Hypothalamus (tissue), 51 donors: ENCODE results near the gene IL10RB.

Experiments used
- DNase-seq, 51 donors: peaks; one replicate each; lab custom pipeline; 2025; lab: John Stamatoyannopoulos, UW

IL10RB gene

DNA sequence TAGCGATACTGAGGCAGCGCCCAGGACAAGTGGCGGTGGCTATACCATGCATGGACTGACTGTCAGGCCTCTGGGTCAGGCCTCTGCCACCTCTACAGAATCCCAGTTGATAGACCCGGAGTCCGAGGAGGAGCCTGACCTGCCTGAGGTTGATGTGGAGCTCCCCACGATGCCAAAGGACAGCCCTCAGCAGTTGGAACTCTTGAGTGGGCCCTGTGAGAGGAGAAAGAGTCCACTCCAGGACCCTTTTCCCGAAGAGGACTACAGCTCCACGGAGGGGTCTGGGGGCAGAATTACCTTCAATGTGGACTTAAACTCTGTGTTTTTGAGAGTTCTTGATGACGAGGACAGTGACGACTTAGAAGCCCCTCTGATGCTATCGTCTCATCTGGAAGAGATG lies 3.2 kb upstream of the IL10RB start:
- DNase-seq, result no peak

DNA sequence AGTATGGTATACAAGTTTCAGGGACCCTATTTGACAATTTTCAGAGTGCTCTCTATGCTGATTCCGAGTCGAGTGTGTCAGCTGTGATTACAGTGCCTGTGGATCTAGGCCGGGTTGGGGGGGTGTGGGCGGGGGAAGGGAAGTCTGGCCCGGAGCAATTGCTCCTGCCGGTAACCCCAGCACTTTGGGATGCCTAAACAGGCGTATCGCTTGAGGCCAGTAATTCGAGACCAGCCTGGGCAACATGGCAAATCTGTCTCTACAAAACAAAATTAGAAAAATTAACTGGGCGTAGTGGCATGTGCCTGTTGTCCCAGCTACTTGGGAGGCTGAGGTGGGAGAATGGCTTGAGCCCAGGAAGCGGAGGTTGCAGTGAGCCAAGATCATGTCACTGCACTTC lies 1.6 kb upstream of the IL10RB start:
- DNase-seq, result no peak

DNA sequence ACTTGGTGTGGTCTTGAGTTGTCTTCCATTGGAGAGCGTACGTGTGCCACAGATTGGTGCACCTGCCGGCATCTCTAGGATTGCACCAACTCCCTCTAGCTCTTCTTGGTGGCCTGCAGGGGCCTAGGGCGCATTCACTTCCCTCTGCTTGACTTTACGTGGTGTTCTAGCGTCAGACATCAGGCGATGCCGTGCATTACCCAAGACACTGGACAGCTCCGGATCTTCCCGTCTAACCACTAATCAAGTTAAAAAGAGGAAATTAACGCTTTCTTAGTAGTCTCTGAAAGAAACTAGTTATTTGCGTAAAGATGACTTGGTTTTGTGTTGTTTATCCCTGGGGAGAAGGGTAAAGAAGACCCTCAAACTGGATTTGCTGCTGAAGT lies 510 bp upstream of the IL10RB start:
- DNase-seq, result peak in 22 of 51 donors; percentile 3 to 30 (median 14)

DNA sequence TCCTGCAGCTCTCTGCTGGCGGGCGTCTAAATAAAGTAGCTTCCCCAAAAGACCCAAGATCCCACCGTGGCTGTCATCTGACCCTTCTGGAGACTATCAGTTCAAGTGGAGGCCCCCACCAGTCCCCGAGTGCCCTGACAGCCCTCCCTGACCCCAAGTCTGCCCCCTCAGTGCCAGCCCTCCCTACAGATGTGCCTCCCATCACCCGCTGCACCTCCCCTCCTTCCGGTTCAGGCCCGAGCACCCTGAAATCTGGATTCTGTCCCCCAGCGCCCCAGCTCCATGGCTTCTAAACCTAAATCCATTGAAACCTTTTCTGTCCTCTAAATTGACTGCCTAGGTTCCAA lies 595 bp downstream of the IL10RB start:
- peak in 7 of 51 donors; percentile 28 to 51 (median 41) for DNase-seq

DNA sequence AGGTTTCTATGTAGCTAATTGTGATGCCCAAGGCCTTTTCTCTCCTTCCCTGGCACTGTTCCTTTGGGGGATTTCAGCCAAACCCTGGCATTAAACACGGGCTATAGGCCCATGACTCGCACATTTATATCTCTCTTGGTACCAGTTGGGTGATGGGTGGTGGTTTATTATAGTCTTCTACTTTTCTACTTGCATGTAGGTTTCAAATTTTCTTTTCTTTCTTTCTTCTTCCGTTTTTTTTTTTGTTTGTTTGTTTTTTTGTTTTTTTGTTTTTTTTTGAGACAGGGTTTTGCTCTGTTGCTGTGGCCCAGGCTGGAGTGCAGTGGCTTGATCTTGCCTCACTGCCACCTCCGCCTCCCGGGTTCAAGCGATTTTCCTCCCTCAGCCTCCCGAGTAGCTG lies 1.1 kb downstream of the IL10RB start:
- no peak for DNase-seq

DNA sequence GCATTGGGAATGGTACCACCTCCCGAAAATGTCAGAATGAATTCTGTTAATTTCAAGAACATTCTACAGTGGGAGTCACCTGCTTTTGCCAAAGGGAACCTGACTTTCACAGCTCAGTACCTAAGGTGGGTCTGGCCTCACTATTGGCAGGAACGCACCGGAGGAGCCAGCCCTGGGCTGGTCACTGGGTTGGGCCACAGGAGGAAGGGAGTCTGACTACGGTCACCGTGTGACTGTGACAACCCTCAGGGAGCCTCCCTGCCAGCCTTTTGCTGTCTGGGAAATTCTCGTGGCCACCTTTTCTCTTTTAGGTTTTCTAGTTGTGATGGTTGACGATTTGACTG lies 2.2 kb downstream of the IL10RB start:
- DNase-seq, result no peak

DNA sequence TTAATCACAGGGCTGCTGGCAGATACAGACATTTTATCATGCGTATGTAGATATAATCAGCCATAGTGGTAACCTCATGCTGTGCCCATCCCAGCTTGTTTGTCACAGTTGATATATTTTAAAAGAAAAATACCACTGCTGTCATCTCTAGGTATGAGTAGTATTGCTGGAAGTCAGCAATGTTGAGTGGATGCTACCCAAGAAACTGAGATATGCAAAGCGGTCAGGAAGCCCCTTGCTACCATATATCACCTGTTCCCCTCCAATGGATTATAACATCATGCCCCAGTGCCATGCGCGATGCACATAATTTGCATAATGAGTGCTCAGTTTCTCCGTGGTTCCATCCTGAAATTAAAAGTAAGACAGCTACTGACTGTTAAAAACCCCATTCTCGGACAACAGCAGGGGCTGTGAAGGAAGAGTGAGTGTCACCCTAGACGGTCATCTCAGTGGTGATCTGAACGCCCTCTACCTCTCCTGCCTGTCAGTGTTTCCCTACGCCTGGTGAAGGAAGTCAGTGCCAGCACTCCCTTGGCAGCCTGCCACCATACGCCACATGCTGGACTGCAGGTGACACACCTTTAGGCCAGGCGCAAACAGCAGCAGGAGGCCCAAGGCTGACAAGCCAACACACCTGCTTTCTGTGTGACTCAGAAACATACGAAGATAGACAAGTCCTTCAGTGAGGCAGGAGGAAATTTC lies 2.7 kb downstream of the IL10RB start:
- DNase-seq, result no peak

DNA sequence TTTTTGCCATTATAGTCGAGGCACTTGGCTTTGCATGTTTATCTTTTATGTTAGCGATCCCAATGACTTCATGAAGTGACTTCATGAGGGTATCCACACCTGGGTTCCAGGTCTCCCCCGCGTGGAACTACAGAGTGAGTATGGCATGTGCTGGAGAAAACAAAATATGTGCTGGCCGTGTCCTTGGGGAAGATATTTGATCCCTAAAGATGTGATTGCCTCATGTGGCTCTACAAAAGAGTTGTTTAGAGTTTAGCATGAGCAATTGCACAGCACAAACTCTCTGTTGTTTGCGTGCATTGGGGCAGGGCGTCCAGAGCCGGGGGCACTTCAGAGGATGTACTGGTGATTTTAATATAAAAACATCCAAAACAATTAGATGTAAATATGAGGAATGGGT lies 4.8 kb downstream of the IL10RB start:
- no peak for DNase-seq

DNA sequence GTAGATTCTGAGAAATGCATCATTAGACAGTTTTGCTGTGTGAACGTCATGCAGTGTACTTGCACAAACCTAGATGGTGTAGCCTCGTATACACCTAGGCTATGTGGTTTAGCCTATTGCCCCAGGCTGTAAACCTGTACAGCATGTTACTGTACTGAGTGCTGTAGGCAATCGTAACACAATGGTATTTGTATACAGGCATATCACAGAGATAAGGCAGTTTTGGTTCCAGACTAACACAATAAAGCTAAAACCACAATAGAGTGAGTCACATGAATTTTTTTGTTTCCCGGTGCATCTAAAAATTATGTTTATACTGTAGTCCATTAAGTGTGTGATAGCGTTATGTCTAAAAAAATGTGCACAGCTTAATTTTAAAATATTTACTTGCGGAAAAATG lies 6.9 kb downstream of the IL10RB start:
- no peak for DNase-seq

DNA sequence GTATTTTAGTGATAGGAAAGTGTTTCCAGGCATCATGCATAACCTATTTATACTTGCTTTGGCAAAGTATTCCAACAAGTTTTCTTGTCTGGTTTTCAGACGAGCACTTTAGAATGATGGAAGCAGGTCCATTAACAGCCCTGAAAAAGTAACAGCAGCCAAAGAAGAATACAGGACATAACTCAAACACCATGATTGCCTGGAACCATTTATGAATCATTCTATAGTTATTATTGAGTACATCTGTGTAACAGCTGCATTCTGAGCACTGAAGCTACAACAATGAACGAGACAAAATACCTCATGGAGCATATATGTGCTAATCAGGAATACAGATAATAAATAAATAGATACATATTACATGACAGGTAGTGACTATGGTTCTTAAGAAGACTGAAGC lies 12.6 kb downstream of the IL10RB start:
- no peak for DNase-seq

DNA sequence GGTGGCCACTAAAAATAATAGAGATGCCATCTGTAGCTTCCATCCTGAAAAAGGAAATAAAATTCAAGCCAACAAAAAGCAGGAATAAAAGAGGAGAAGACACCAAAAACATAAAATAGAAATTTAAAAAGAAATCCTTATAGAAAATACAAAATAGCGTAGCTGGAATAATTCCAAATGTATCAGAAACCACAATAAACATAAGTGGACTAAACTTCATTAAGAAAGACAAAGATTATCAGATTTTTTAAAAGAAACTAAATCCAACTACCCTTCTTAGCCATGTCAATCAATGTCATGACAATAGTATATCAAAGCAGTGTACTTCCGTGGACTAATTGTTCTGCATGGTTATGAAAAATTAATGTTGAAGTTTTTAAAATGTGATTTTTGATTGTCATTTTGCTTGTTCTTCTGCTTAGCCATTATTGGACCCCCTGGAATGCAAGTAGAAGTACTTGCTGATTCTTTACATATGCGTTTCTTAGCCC lies 13.2 kb downstream of the IL10RB start:
- DNase-seq, result no peak

DNA sequence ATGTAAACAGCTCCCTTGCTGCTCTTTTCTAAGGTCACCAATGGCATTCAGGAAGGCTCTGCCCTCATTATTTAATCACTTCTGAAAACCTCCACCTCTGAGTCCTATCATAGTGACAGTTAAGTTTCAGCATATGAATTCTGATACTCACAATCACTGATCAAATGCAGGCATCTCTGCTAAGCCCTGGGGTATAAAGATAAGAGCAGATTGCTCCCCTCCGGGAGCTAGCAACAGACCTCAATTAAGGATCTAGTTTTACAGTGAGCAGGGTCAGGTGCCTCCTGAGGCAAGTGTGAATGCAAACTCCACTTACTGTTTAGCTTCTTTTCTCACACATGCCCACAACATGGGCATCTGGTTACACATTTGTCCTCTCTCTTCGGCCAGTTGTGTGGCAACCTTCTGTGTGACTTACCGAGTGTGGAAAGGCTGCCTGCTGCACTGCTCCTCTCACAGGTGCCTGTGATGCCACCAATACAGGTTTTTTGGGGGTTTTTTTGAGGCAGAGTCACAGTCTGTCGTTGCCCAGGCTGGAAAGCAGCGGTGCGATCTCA lies 15.0 kb downstream of the IL10RB start:
- DNase-seq, result no peak

DNA sequence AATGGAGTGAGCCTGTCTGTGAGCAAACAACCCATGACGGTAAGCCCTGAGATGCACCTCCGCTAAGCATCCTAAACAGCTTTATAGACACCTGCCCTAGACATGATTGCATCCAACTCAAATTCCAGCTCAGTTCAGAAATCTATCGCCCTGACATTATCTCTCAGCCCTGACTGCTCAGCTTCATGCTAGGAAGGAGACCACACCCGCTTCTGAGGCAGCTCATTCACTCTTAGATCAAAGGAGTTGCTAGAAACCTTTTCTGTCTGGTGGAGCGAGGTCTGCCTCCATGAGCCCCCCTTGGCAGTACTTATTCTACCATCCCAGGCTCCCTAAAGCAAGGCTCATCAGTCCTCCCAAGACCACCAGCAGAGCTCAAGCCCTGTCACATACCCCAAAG lies 17.0 kb downstream of the IL10RB start:
- DNase-seq, result no peak

DNA sequence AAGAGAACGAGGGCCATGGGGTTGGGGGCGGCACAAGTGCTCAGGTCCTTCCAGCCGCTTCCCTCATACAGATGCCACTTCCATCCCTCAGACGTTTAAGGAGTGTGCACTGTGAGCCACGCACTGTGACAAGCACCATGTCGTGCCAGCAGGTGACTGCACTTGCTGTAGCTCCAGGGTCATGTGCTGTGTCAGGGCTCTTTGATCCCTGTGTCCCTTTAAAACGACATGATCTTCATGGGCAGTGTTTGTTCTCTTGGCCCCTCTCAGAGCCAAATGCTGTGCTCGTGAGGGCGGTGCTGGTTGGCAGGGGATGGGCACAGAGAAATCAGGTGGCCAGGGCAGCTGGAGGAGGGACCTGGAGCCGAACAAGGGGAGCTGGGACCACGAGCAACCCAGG lies 19.9 kb downstream of the IL10RB start:
- DNase-seq, result no peak

DNA sequence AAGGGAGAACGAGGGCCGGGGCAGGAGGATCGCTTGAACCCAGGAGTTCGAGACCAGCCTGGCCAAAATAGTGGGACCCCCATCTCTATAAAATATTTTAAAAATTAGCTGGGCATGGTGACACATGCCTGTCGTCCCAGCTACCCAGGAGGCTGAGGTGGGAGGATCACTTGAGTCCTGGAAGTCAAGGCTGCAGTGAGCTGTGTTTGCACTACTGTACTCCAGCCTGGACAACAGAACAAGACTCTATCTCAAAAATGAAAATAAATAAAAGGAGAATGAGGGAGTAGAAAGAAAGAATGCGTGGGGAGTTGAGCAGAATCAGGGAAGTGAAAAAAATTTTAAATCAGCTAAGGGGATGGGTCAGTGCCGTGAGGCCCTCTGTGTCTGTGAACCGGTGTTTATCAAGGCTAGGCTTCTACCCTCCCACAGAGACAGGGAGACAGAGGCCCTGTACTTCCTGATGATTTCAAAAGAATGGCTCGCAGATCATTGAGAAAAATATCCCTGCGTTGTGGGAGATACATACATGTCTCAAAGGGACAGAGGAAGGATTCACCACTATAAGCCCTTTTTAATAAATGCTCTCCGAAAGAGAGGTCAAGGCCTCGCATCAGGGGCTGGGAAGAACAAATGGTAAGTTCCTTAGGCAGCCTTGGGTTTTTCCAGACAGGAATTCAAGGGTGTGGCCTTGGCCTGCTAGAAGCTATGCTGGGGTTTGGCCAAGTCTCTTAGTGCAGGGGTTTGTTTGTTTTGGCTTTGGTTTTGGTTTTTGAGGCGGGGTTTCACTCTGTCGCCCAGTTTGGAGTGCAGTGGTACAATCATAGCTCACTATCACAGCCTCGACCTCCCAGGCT lies 20.7 kb downstream of the IL10RB start:
- no peak for DNase-seq

DNA sequence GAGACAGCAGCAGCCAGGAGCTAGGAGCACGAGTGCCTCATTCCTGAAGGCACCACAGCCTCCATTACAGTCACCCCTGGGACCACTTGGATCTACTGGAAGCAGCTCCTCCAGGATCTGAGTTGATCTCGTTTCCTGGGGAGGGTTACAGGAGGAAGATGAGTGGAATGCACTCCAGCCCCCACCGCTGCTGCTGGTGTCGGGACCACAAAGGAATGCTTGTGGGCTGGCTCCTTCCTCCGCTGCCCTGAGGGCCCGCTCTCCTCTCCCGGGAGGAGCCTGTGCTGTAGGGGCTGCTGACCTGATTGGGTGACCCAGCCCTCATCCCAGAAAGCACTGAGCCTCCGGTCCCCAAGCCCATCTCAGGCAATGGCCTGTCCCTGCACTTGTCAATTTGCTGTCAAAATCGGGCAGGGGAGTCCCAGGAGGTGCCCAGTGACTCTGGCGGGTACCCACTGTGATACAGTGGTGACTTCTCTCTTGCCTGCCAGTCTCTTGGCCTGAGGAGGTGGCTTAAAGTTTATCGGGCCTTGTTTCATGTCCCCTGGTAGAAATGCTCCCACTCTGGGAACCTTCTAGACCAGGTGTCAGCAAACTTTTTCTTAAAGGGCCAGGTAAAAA lies 23.1 kb downstream of the IL10RB start:
- no peak for DNase-seq

DNA sequence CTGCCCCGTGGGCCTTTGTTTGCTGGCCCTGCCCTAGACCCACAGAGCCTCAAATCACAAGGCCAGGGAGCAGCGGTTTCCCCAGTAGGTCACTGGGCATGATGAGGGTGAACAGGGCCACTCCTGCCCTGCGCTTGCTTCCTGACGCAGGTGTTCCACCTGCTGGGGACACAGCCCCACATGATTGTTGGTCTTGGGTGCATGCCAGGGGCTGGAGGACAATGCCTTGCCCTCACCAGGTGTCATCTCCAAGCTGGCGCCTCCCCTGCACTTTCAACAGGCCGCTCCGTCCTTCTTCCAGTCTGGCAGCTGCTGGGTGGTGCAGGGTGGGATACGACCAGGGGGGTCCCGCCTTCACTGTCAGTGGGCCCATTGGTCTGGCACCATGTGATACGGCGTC lies 24.3 kb downstream of the IL10RB start:
- no peak for DNase-seq

DNA sequence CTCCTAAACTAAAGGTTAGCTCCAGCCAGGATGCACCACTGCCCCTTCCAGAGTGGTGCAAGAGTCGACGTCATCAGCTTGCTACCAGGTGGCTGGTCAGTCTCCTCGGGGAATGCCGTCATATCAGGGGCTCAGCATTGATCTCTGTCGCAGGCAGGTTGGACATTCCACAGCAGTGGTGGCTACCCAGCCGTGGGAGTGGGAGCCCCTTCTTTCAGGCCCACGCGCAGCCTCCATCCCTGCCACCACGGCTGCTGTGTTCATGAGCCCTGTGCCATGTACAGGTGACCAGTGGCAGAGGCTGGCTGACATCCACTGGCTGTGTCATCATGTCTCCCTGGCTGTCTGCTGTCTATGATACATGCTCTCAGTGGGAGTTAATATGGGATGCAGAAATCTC lies 25.5 kb downstream of the IL10RB start:
- no peak for DNase-seq

DNA sequence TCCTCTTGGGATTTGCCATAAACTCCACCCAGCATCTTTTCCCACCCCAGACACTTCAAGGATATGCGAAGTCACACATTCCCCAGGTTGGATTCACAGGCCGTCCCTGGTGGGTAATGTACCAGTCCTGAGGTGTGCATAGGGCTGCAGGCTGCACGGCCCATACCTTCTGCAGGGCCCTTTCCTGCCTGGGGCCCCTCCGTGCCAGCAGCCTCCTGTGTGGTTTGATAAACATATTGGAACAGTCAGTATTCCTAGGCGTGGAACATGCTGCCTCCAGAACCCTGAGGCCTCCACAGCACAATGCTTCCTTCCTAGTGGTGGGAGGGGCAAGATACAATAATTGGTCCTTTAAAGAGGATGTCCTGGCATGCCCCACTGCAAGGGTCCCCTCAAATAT lies 26.6 kb downstream of the IL10RB start:
- DNase-seq, result no peak

DNA sequence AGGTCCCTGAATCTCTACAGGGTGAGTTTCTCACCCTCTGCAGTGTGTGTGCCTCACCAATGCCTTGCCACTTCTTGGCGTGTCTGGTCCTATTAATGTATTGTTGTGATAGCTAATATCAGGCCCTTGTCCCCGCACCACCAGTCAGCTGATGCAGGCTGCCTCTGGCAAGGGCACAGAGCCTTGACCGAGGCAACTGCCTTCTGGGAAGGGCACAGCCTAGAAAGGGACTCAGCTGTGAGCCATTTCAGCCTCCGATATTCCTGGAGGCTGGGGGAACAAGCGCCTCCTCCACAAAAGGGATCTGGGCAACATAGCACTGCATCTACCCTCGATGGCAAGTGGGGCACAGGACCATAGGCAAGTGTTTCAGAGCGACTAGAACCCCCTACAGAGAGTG lies 27.0 kb downstream of the IL10RB start:
- peak in 8 of 51 donors; percentile 5 to 19 (median 8) for DNase-seq

DNA sequence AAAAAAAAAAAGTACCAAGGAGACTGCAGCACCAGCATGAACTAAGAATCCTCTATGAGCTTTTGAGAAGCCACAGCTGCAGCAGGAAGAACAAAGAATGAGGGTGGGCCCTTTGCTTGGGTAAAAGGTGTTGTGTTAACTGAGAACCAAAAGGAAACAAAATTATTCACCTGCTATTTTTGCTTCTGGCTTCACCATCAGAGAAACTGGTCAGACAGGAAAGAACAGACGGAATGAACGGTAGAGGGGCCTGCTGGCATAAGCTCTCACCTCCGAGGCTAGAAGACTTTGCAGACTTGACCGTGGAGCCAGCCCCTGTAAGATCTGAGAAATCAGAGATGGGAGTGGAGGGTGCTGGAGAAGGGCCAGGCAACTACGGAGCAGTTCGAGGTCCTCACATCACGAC lies 27.6 kb downstream of the IL10RB start:
- no peak for DNase-seq

DNA sequence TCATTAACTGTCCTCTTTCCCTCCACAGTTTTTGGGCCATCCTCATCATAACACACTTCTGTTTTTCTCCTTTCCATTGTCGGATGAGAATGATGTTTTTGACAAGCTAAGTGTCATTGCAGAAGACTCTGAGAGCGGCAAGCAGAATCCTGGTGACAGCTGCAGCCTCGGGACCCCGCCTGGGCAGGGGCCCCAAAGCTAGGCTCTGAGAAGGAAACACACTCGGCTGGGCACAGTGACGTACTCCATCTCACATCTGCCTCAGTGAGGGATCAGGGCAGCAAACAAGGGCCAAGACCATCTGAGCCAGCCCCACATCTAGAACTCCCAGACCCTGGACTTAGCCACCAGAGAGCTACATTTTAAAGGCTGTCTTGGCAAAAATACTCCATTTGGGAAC lies 30.0 kb downstream of the IL10RB start:
- no peak for DNase-seq
